K562 (cell line): ENCODE data around the gene EFHC1.

Experiments used
- E2F5 ChIP-seq: sonication (generic); formaldehyde crosslinking; IDR thresholded peaks from 2 replicates; pipeline ENCODE4 v1.8.0; 2022; ENCODE audit warnings: mild to moderate bottlenecking, missing genetic modification reagents
- LARP7 ChIP-seq: fragments of 450-650 bp; IDR thresholded peaks from 2 replicates; pipeline ENCODE4 v1.6.1; 2016
- POLR2A ChIP-seq: fragments of 450-650 bp; conservative IDR thresholded peaks from 2 replicates; pipeline ENCODE4 v1.6.1; 2016
- RHOXF2B ChIP-seq: fragments of 250-450 bp; sonication (Bioruptor Pico); conservative IDR thresholded peaks from 2 replicates; pipeline ENCODE4 v1.5.1; 2021
- RUNX1 ChIP-seq: sonication (generic); IDR thresholded peaks from 2 replicates; pipeline ENCODE4 v1.6.1; 2016; ENCODE audit warnings: antibody characterized with exemption, low read depth
- SLC30A9 ChIP-seq: fragments of 250-450 bp; sonication (Bioruptor Pico); IDR thresholded peaks from 2 replicates; pipeline ENCODE4 v1.8.0; 2022; ENCODE audit warnings: mild to moderate bottlenecking, moderate library complexity
- SMAD4 ChIP-seq: fragments of 250-450 bp; sonication (Bioruptor Pico); conservative IDR thresholded peaks from 2 replicates; pipeline ENCODE4 v1.8.0; 2021; ENCODE audit warnings: inconsistent platforms, mild to moderate bottlenecking, moderate library complexity
- SP1 ChIP-seq: sonication (generic); formaldehyde crosslinking; IDR thresholded peaks from 2 replicates; pipeline ENCODE4 v1.8.1; 2022; ENCODE audit warnings: mild to moderate bottlenecking, missing genetic modification reagents
- SRSF9 ChIP-seq: fragments of 200-400 bp; formaldehyde crosslinking; IDR thresholded peaks from 2 replicates; pipeline ENCODE4 v1.6.1; 2017; ENCODE audit warnings: low read depth, low read length, borderline replicate concordance
- TAF15 ChIP-seq: fragments of 200-400 bp; formaldehyde crosslinking; IDR thresholded peaks from 2 replicates; pipeline ENCODE4 v1.6.1; 2017; ENCODE audit warnings: mild to moderate bottlenecking, low read depth, low read length, moderate library complexity
- XRCC5 ChIP-seq: fragments of 200-400 bp; formaldehyde crosslinking; IDR thresholded peaks from 2 replicates; pipeline ENCODE4 v1.6.1; 2017; ENCODE audit warnings: low read depth, mild to moderate bottlenecking, low read length
- ZNF407 ChIP-seq: fragments of 450-650 bp; IDR thresholded peaks from 2 replicates; pipeline ENCODE4 v1.6.1; 2016; ENCODE audit warnings: low read depth
- TF ChIP-seq, protein P1 (sequence below): fragments of 150-350 bp; IDR thresholded peaks from 2 replicates; pipeline ENCODE4 v1.6.1; 2014; ENCODE audit warnings: low read depth, mild to moderate bottlenecking, low read length, borderline replicate concordance
- TF ChIP-seq, protein P2 (sequence below): fragments of 250-450 bp; sonication (Bioruptor Pico); IDR thresholded peaks from 2 replicates; pipeline ENCODE4 v1.5.0; 2021

GRCh38 chr6:52532457-52532856 is 112.3 kb downstream of the EFHC1 start:
- no peak for TF ChIP-seq POLR2A
- no peak for TF ChIP-seq E2F5 (CRISPR knock-in tag)
- TF ChIP-seq, protein P1, sequence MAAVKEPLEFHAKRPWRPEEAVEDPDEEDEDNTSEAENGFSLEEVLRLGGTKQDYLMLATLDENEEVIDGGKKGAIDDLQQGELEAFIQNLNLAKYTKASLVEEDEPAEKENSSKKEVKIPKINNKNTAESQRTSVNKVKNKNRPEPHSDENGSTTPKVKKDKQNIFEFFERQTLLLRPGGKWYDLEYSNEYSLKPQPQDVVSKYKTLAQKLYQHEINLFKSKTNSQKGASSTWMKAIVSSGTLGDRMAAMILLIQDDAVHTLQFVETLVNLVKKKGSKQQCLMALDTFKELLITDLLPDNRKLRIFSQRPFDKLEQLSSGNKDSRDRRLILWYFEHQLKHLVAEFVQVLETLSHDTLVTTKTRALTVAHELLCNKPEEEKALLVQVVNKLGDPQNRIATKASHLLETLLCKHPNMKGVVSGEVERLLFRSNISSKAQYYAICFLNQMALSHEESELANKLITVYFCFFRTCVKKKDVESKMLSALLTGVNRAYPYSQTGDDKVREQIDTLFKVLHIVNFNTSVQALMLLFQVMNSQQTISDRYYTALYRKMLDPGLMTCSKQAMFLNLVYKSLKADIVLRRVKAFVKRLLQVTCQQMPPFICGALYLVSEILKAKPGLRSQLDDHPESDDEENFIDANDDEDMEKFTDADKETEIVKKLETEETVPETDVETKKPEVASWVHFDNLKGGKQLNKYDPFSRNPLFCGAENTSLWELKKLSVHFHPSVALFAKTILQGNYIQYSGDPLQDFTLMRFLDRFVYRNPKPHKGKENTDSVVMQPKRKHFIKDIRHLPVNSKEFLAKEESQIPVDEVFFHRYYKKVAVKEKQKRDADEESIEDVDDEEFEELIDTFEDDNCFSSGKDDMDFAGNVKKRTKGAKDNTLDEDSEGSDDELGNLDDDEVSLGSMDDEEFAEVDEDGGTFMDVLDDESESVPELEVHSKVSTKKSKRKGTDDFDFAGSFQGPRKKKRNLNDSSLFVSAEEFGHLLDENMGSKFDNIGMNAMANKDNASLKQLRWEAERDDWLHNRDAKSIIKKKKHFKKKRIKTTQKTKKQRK: no peak
- TF ChIP-seq RHOXF2B: no peak
- no peak for TF ChIP-seq SLC30A9
- TF ChIP-seq, protein P2, sequence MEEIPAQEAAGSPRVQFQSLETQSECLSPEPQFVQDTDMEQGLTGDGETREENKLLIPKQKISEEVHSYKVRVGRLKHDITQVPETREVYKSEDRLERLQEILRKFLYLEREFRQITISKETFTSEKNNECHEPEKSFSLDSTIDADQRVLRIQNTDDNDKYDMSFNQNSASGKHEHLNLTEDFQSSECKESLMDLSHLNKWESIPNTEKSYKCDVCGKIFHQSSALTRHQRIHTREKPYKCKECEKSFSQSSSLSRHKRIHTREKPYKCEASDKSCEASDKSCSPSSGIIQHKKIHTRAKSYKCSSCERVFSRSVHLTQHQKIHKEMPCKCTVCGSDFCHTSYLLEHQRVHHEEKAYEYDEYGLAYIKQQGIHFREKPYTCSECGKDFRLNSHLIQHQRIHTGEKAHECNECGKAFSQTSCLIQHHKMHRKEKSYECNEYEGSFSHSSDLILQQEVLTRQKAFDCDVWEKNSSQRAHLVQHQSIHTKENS: no peak
- TF ChIP-seq SMAD4 (CRISPR knock-in tag): no peak
- no peak for TF ChIP-seq RUNX1
- TF ChIP-seq XRCC5: no peak
- no peak for TF ChIP-seq ZNF407
- TF ChIP-seq LARP7: no peak
- TF ChIP-seq SRSF9: no peak
- TF ChIP-seq SP1 (CRISPR knock-in tag): no peak
- TF ChIP-seq TAF15: no peak
